BJ (cell line): ENCODE measurements around the gene KRT84. TPM values are rescaled to one million over a fixed set of nuclear protein-coding genes. Genes with fewer than 3 reads are reported as not detected.

Source experiments
- CTCF ChIA-PET: fragments of 350-600 bp; formaldehyde crosslinking; extraction: SDS; loops from one replicate; lab custom pipeline; 2021; ENCODE audit warnings: antibody characterized with exemption, inconsistent platforms; lab: Yijun Ruan, JAX
- POLR2A ChIA-PET: fragments of 300-600 bp; sonication (Branson Sonifier 250); formaldehyde crosslinking; extraction: SDS; loops from one replicate; lab custom pipeline; 2021; ENCODE audit warnings: antibody characterized with exemption; lab: Charles Lee
- DNase-seq: peaks from one replicate; pipeline ENCODE4 v3.0.0-alpha.2; 2011; ENCODE audit warnings: low read depth
- H3K27me3 ChIP-seq: 2 replicates; pipeline ENCODE4 v1.6.0; 2011; ENCODE audit warnings: low read length; ENCODE audit not compliant: control insufficient read depth, insufficient read depth
- H3K36me3 ChIP-seq: 2 replicates; pipeline ENCODE4 v1.5.1; 2011; ENCODE audit warnings: low read length; ENCODE audit not compliant: control insufficient read depth, insufficient read depth
- H3K4me3 ChIP-seq: 2 replicates; pipeline ENCODE4 v1.5.1; 2011; ENCODE audit warnings: low read depth, mild to moderate bottlenecking, control low read depth, low read length
- CTCF ChIP-seq: IDR thresholded peaks from 2 replicates; pipeline ENCODE4 v1.5.1; 2011; ENCODE audit warnings: low read depth, mild to moderate bottlenecking, control low read depth, inconsistent platforms, low read length, moderate library complexity; ENCODE audit not compliant: insufficient read depth
- polyA plus RNA-seq: library from polyadenylated mRNA; depleted of rRNA; stranded (reverse); fragments of >200 nt; gene quantifications from 2 replicates; pipeline ENCODE4 v1.2.3, GENCODE V29; 2011

KRT84 gene
- polyA plus RNA-seq, 1 experiment, result not detected

GRCh38 chr12:52337054-52337453, 48.4 kb downstream of the KRT84 start:
- no peak overlapping the region for H3K4me3 ChIP-seq
- H3K27me3 ChIP-seq, result peaks cover 7% of the 10 kb centered on the region
- ChIA-PET CTCF (interaction anchor here (0.9 to 3.0 kb wide), 2 partner anchors 10 to 30 kb away, joined by 4 to 22 read pairs; no protein-coding TSS in a partner anchor), POLR2A (no interaction called here)
- no peak for DNase-seq
- TF ChIP-seq CTCF, result no peak
- no peaks in the 10 kb centered on the region for H3K36me3 ChIP-seq

- peaks cover 6% of the 10 kb centered on the region for H3K27me3 ChIP-seq
- H3K36me3 ChIP-seq, result no peaks in the 10 kb centered on the region
- no peak for DNase-seq
- H3K4me3 ChIP-seq, result no peak overlapping the region
- ChIA-PET CTCF (interaction anchor here (3.0 kb wide), 1 partner anchor 9 kb away, joined by 22 read pairs; no protein-coding TSS in a partner anchor), POLR2A (no interaction called here)
- no peak for TF ChIP-seq CTCF
Observed at GRCh38 chr12:52336641-52337040, 48.8 kb downstream of the KRT84 start.

GRCh38 chr12:52335598-52336262, 49.7 kb downstream of the KRT84 start:
- Histone ChIP-seq H3K27me3 (peaks cover 5% of the 10 kb centered on the region), H3K36me3 (no peaks in the 10 kb centered on the region), H3K4me3 (no peak overlapping the region)
- no peak for TF ChIP-seq CTCF
- POLR2A ChIA-PET, result no interaction called here
- CTCF ChIA-PET, result interaction anchor here (1.4 kb wide), 1 partner anchor 549 kb away, joined by 5 read pairs; no protein-coding TSS in a partner anchor
- DNase-seq, result no peak

- DNase-seq, result no peak
- TF ChIP-seq CTCF, result no peak
- ChIA-PET POLR2A (no interaction called here), CTCF (interaction anchor here (0.9 to 1.4 kb wide), 3 partner anchors 38 to 551 kb away, joined by 3 to 5 read pairs (median 3); no protein-coding TSS in a partner anchor)
- Histone ChIP-seq H3K27me3 (peaks cover 5% of the 10 kb centered on the region), H3K36me3 (no peaks in the 10 kb centered on the region), H3K4me3 (no peak overlapping the region)
Observed at GRCh38 chr12:52334185-52334584, 51.3 kb downstream of the KRT84 start.

GRCh38 chr12:52333321-52333720, 52.1 kb downstream of the KRT84 start:
- no peak for DNase-seq
- POLR2A ChIA-PET, result no interaction called here
- TF ChIP-seq CTCF, result no peak
- no peaks in the 10 kb centered on the region for H3K36me3 ChIP-seq
- H3K4me3 ChIP-seq, result no peak overlapping the region
- CTCF ChIA-PET, result interaction anchor here (0.9 kb wide), 1 partner anchor 546 kb away, joined by 3 read pairs; no protein-coding TSS in a partner anchor
- H3K27me3 ChIP-seq, result peaks cover 5% of the 10 kb centered on the region
